NOMO-1 treated with dmso at 0.1 percent for 144 hours (cell line): ENCODE results near the gene PRKRA.
"Not testable (repeated sequence)": the region's sequence is repeated elsewhere in the genome, so short reads cannot be mapped to it uniquely, and the experiment has no call there.

Experiments
- DNase-seq: peaks from one replicate; lab custom pipeline; 2025; ENCODE audit not compliant: unreplicated experiment; lab: John Stamatoyannopoulos, UW

The PRKRA gene

DNA sequence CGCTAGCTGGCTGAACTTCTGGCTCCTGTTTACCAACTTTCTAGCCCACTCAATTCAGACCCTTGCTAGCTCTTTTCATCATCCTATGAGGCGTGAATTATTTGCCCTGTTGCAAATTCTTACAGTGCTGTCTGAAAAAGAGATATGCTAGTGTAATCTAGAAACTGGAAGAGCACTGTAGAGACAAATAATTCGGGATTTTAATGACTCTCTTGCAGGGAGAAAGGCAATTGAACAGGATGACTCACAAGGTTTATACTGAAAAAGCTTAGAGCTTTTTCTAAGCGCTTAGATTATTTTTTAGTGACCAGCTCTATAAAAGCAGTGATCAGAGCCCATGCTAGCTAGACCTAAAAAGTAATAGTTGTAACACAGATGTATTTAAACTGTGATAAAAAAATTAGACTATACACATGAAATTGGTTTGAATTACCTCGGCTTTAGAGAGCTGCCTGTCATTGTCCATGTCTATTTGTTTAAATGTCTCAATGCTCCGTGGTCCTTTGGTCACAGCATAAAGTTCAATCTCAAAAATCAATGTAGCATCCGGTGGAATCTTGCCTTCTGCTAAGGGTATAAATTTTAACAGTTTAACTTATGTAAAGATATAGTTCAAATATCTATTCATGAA lies 18.4 kb upstream of the PRKRA start:
- DNase-seq: no peak

DNA sequence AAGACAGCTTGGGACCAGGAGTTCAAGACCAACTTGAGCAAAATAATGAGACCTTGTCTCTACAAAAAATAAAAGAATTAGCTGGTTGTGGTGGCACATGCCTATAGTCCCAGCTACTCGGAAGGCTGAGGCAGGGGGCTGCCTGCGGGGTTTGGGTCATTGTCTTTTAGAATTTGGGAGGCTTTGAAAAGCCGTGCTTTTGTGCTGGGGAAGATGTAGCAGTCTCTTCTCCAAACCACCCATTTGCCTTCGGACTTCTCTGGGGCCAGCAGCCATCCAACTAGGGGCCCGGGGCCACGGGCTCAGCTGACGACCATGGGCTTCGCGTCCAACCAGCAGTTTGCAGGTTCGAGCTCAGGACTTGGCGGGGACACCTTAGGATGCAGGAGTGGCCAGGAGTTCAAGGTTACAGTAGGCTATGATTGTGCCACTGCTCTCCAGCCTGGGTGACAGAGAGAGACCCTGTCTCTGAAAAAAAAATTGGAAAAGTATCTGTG lies 6.5 kb upstream of the PRKRA start:
- DNase-seq: no peak

DNA sequence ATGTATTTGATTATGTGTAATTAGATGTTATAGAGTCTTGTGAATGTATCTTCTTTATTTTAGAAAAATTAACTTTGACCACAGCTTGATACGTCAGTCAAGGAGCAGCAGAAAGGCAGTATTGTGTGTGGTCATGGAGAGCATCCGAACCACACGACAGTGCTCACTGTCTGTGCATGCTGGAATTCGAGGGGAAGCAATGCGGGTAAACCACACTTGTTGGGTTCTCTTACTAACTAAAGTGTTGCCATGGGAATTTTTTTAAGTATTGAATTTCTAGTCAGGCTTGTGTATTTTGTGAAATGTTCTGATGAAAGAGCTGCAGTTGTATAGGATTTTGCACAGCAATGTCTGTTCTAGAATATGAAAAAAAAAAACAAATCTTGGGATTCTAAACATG lies 5.0 kb upstream of the PRKRA start:
- no peak for DNase-seq

DNA sequence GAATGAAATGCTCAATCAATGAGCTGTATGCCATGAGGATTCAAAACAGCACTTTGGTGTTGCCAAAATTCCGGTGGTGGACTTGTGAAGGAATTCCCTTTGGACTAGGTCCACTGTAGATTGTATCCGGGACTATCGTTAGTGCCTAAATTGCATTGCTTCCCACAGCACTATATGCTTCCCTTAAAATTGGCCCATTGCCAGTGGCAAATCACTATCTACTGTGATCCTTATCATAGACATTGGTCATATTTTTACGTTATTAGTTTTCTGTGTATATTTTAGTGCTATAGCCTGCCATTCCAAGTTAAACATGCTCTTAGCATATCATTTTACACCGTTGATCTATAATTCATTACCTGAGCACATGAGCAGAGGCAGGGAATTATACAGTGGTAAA lies 1.9 kb upstream of the PRKRA start:
- no peak for DNase-seq

DNA sequence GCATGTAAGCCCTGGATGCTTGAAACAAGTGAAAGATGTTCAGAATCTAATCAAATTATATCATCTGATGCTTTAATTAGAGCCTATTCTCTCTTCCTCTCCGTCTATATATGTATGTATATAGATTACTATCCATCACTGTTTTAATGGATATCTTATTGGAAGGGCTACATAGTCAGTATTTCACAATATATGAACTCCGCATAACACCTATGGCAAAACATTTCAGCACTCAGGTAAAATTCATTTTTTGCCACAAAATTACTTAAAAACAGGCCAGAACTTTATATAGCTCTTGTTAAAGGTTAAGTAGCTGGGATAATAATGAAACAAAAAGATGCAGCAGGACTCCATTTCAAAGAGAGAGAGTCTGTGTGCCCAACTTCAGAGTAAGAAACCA lies 1.4 kb upstream of the PRKRA start:
- no peak for DNase-seq

DNA sequence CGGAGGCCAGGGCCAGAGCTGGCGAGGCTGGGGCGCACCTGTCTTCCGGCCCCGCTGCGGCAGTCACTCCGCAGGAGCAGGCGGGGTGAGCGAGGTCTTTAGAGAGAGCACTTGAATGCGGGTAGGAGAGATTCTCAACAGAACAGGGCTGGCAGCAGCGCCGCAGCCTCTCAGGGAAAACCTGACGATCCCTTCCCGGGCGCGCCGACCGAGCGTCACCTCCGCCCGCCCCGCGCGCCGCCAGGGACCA lies 526 bp downstream of the PRKRA start:
- DNase-seq: no peak

DNA sequence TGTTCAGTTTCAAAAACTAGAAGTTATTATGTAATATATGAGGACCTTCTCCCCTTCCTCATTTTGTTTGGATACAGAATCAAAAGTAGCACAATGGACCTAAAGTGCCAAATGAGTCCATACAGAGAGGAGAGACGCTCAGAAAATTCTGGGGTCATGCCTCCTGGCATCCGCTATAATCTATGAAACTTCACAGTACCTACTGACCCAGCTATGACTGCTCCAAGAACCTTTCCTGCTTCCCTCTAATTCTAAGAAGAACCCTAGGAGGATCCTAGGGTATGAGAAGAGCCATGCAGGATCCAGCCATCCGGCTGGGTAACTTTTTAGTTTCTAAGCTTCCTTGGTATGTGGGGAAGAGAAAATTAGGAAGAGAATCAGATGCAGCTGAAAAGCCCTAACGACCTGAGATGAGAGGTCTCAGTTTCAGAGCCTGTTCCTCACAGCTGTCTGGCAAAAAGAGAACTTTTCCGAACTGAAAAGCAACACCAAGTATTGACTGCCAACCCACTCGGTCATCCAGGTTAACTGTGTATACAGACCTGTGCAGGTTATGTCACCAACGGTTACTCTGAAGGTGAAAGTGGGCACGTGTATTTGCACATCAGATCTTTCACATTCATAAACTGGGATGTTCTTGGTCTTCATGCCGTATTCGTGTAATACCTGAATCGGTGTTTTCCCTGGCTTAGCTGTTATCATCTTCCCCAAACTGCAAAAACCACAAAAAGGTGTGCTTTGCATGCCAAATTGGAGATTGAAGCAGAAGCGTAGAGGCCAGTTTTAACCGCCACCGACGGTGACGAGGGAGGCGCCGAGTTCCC lies 1.1 kb downstream of the PRKRA start:
- DNase-seq: no peak

DNA sequence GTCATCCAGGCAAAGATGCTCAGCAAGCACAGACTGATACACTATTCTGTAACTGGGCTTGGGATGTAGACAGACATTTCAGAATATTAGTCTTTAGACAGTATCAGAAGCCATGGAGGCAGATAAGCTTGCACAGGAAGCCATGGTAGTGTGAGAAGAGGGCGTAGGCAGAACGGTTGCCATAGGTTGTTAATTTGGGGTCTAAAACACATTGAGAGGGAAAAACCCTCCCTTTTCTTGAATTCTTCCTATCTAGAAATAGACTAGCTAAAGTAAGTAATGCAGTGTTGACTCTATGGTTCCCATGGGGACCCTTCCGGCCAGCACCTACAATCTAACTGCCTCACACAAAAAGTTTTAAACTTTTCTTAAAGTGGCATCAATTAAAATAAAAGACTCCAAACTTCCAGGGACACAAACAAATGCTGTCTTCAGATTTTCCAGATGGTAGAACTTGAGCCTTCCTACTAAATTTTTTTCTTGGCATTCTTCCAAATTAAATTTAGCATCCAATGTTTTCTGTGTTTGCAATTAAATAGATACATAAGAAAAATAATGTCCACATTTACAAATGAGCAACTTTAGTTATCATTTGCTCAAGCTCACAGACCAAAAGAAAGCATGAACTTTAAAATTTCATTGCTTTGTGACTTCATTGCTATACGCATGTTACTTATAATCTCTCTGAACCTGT lies 1.9 kb downstream of the PRKRA start:
- DNase-seq: no peak

DNA sequence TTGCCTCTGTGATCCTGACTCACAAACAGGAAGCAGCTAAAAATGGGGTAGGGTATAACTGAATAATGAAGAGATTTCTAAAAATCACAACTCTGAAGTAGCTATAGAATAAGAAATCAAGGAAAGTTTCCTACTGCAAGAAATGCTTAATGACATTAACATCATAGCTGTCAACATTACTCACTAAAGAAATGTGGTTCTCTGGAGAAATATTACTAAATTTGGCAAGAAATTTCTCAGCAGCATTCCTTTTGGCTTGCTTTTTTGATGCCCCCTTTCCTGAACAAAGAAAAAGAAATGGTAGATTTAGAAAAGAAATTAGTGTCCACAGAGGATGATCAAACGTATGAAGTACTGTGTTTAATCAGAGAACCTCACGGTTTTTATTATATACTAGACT lies 9.5 kb downstream of the PRKRA start:
- no peak for DNase-seq

DNA sequence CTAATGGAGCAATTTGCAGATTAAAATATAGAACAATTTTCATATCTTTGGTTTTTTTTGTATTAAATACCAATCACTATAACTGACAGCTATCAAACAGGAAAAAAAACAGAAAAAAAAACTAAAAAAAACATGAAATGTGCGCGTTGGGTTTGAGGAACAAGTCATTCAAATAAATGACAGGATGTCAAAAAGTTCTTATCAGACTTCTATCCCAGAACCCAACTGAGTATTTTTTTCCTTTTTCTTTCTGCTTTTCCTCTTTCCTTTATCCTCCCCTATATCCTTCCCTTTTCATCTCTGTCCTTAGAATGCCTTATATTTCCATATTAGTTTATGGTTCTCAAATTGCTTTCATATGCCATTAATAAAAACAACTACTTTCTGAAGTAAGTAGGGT lies 14.3 kb downstream of the PRKRA start:
- DNase-seq: no peak

DNA sequence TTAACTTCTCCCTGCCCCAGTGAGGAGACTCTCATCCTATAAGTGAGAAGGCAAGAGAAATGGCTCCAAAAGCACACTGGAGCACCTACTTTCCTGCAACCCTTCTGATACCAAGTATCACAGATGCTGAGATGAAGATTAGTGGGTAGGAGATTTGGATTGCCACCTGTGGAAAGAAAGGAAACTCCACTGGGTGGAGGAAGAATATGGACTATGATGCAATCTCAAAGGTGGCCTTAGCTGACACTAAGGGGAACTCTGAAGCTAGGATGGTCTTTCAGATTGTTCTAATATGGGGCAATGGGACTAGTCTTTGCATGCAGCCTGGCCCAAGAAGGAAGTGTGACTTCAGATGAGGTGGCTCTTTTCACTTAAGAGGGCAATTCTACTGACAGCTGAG lies 21.6 kb downstream of the PRKRA start:
- no peak for DNase-seq

DNA sequence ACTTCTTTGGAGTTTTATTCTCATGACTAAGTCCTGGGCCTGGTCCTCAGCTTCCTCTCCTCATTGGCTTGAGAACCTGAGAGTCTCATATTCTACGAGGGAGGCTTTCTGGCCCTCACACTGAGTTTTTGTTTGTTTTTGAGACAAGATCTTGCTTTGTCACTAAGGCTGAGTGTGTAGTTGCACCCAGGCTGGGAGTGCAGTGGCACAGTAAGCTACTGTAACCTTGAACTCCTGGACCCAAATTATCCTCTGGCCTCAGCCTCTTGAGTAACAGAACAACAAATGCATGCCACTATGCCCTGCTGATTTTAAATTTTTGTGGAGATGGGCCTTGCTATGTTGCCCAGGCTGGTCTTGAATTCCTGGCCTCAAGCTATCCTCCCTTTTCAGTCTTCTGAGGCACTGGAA lies 22.6 kb downstream of the PRKRA start:
- DNase-seq: no peak

DNA sequence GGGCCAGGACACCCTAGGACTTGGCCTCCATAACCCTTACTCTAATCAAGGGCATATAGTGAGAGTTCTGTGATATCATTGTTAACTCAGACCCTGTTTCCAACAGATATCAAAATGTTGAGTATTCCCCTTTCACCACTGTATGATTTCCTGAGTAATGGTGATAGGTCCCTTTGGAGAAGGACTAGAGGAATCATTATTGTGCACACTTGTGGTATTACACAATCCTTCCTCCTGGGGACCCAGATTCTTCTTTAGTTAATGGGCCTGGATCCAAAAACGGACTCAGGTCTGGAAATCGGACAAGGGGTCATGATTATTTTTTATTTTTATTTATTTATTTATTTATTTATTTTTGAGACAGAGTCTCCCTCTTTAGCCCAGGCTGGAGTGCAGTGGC lies 23.5 kb downstream of the PRKRA start:
- DNase-seq: no peak

DNA sequence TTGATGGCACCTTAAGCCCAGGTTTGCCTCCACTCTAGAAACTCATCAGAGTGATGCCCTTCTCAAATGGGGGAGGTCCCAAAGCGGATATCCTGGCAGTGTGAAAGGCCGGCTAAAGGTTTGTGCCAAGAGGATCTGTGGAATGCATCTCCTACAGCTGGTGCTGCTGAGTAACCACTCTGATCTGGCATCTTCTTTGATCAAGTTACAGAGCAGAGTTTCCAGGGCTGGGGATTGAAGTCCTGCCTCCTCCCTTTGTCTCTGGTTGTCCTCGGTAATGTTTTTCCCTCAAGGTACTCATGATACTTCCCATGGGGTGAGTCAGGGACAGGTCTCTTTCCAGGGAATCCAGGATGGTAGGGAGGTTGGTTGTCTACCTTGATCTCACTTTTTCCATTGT lies 24.6 kb downstream of the PRKRA start:
- no peak for DNase-seq

DNA sequence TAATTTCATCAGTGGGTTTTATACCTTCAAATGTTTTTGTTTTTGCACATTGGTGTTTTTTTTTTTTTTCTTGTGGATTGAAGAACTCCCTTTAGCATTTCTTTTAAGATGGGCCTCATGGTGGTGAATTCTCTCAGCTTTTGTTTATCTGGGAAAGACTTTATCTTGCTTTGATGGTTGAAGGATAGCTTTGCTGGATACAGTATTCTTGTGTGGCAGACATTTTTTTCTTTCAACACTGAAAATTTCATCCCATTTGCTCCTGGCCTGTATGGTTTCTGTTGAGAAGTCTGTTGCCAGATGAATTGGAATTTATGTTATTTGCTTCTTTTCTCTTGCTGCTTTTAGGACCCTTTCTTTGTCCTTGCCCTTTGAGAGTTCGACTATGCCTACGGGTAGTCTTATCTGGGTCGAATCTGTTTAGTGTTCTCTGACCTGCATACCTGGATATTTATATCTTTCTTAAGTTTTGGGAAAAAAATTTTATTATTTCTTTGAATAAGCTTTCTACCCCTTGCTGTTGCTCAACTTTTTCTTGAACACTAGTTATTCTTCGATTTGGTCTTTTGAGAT lies 25.6 kb downstream of the PRKRA start:
- DNase-seq: no peak

DNA sequence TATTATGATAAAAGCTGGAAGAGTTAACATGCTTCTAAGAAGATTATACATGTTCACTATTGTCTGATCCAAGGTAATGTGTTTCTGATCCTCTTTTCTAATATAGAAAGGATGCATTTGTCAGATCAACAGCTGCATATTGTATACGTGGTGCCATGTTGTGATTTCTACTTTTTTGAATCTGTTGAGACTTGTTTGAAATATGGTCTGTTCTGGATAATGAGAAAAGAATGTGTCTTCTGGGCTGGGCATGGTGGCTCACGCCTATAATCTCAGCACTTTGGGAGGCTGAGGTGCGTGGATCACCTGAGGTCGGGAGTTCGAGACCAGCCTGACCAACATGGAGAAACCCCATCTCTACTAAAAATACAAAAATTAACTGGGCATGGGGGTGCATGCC lies 27.2 kb downstream of the PRKRA start:
- DNase-seq: not testable (repeated sequence)

DNA sequence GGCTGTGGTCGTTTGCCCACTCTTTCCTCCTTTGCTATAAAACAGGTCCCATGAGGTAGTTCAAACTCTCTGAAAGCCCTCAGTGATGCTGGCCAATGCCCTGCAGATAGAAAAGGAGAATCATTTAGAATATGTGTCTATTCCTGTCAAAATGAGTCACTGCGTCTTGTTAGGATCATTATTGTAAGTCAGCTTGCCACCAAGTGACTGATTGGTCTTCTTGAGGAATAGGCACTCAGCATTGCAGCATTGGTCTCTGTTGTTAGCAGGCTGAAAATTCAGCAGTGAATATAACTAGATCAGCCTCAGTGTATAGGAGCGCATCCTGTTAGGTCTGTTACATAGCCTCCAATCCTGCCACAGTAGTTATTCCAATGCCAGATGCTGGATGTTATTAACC lies 28.9 kb downstream of the PRKRA start:
- no peak for DNase-seq

DNA sequence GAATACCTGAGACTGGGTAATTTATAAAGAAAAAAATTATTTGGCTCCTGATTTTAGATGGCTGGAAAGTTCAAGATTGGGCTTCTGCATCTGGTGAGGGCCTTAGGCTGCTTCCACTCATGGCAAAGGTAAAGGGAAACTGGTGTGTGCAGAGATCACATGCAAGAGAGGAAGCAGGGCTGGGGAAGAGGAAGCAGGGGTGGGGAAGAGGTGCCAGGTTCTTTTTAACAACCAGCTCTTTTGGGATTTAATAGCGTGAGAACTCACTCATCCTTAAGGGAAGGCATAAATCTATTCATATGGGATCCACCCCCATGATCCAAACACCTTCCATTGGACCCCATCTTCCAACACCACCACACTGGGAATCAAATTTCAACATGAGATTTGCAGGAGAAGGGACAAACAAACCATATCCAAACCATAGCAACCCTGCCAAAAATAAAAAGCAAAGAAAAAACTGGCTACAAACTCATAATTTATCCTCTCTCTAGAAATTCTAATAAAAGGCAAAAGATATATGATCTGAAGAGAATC lies 30.4 kb downstream of the PRKRA start:
- DNase-seq: no peak

DNA sequence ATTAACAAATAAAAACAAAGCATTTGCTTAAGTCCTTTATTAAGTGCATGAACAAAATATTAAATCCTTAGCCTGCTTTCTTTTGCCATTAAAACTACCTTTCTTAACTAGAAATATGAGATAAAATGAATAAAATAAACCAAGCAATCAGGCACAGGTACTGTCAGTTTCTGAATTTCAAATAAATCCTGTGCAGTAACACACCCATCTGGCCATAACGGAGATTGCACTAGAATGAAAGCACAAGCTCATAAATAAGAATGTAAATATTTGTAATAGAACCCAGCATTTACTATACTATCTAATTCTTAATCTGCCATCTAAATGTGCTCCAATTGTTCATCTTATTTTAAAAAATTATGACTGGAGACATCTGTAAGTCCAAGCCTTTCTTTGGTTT lies 31.9 kb downstream of the PRKRA start:
- DNase-seq: no peak

DNA sequence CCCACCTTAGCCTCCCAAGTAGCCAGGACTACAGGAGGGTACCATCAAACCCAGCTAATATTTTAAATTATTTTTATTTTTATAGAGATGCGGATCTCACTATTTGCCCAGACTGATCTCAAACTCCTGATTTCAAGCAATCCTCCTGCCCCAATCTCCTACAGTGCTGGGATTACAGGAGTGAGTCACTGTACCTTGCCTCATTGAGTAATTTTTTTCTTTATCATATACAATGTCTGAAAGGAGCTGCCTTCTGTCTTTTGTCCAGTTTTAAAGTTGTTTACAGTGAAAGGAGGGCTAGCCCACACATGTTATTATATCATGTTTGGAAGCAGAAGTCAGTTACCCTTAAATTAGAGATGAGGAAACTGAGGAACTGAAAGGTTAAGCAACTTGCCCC lies 32.5 kb downstream of the PRKRA start:
- DNase-seq: no peak

DNA sequence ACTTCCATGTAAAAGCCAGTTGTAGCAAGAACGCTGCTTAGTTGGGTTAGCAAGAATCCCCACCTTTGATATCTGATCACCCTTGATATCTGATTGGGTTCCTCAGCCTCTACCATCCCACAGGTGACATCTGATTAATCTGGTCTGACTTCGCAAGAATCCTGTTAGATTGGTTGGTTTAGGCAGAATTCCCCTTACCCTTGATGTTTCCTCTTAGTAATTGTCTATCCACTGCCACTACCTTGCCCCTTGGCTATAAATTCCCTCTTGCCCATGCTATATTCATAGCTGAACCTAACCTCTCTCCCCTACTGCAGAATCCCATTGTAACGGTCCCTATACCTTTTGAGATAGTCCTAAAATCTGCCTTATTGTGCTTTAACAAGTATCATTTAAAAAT lies 33.1 kb downstream of the PRKRA start:
- DNase-seq: no peak

DNA sequence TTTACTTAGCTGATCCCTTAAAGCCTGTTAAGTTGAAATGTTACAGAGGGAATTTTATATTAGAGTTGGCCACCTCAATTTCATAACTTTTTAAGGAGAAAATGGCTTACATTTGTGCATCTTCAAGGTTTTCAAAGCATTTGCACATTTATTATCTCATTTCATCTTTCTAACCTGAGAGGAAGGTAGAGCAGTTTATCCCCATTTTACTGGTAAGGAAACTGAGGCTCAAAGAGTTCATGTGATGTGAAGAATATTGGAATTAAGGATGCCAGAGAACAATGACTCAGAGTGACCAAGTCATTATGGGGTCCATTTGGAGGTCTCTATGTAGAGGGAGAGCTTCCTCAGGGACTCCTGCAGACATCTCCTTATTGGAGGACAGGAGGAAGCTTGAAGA lies 35.0 kb downstream of the PRKRA start:
- DNase-seq: no peak
